ENCODE results near the gene SPECC1L.

The SPECC1L gene

DNA sequence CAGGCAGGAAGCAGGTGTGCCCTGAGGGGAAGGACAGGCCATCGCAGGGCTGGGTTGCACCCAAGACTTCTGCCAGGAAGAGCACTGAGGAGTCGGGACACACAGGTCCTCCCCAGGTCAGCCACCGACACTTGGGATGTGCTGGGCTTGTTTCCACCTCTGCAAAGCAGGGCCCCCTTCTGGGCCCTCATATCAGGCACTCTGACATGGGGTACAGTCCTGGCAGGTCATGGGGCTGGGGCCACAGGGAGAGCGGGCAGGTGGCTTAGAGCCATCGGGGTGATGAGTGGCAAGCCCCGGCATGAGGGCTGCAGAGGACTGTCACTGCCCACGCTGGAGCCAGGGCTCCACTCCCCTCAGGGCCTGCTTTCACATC lies 148.8 kb downstream of the SPECC1L start:
- no peak for DNase-seq

DNA sequence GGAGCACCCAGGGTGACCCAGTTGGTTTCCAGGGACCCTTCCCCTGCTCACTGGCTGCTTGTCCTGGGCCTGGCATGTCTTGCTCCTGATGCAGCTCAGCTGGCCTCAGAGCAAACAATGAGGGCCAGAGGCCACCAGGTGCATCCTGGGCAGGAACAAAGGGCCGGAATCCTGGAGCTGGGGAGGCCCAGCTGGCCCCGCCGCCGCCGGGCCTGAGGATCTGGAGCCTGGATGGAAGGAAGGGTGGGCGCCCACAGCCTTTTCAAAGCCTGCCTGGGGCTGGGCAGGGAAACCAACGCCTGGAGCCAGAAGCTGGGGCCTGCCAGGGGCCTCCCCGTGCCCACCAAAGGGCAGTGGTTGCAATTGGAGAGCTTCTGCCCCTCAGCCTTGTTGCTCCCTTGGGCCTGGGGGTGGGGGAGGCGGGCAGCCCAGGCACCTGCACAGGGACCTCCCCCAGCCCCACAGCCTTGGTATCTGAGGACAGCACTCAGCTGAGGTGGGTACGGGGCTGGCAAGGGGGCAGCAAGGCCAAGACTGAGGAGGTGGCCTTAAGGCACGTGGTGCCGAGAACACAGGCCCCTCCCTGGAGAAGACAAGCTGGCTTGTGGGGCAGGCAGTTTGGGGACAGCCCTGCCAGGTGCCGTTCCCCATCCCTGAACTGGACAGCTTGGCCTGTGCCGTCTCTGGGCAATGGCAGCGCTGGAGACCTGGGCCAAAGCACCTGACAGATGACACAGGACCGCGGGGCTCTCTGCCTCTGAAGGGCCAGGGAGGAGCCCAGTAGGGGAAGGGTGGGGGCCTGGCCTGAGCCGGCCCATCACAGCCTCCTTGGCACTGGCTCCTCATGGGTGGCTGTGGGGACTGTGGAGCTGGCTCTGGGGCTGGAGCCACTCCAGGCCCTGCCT lies 149.7 kb downstream of the SPECC1L start:
- no peak for DNase-seq

DNA sequence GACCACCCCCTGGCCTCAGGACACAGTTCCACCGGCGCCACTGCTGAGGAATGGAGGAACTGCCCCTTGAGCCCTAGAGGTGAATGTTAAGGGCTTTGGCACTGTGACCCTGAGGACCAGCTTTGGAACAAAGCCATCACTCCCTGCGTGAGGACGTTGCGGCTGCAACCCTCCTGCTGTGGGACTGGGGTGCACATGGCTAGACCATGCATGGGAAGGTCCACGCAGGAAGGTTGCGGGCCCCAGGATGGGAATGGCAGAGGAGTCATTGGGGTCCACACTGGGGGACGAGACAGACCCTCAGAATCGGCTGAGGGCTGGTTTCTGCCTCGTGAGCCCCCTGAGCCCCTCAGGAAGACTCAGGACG lies 150.3 kb downstream of the SPECC1L start:
- DNase-seq, result no peak

- DNase-seq, result no peak
Observed at GRCh38 chr22:24421428-24421931, 150.8 kb downstream of the SPECC1L start.

GRCh38 chr22:24422102-24422665 lies 151.6 kb downstream of the SPECC1L start:
- no peak for DNase-seq

GRCh38 chr22:24423519-24424000 lies 152.9 kb downstream of the SPECC1L start:
- no peak for DNase-seq

- no peak for DNase-seq
Observed at GRCh38 chr22:24424001-24424900, 153.6 kb downstream of the SPECC1L start.

DNA sequence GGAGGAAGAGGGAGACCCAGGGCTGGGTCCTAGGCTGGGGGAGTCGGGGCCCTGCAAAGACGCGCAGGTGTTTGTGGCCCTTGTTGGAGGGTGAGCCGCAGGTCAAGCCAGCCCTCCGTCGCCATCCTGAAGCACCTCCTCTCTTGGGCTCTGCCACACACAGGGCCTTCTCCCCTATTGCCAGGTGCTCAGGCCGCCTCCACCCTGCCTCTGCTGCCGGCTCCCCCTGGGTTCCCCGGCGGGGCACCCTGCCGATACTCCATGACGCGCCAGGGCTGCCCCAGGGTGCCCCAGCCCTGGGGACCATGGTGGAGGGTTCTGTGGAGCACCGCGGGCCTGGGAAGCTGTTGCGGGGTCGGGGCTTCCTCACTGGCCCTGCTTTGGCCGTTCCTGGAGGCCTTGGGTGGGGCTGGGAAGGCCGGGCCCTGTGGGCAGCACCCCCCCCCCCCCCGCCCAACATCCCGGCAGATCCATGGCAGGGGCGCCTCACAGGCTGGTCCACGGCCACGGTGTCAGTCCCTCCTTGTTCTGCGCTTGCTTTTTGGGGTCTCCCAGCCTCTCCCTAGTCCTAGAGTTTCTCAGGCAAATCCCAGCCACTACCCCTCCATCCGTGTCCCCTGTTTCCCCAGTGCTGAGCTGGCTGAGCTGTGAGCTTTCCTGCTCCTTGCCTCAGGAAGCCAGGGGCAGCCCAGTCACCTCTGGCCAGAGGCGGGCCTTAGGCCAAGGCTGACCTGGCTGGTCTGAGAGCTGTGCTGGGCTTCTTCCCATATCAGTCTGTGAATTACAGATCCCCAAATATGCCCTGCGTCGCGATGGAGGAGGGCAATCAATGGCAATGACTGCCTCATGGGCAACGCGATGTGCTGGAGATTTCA lies 154.5 kb downstream of the SPECC1L start:
- DNase-seq, result no peak

GRCh38 chr22:24426436-24426835 lies 155.8 kb downstream of the SPECC1L start:
- no peak for DNase-seq

DNA sequence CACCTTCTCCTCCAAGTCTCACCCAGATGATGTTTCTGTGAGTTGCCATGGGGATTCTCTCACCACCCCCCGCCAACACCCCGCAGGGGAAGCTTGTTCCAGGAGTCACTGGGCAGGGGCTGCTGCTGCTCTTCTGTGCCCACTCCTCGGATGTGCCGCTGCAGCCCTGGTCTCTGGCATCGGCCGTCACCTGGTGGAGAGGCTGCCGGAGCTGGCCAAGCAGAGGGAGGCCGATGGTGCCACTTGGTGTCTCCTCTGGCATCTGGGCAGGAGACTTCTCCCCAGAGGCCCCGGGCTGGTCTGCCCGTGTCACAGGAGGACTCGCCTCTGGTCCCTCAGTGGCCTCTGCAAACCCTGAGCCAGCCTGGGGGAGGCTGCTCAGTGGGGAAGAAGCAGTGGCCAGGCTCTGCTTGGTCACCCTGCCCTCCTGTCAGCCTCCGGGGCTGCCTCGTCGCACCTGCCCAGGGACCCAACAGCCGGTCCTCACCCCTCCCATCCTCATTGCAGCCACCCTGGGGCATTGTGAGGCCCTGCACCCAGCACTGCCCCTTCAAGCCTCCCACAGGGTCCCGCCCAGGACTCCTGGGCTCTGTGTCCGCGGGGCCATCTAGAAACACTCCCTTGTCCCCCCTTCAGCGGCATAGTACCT lies 156.3 kb downstream of the SPECC1L start:
- no peak for DNase-seq

DNA sequence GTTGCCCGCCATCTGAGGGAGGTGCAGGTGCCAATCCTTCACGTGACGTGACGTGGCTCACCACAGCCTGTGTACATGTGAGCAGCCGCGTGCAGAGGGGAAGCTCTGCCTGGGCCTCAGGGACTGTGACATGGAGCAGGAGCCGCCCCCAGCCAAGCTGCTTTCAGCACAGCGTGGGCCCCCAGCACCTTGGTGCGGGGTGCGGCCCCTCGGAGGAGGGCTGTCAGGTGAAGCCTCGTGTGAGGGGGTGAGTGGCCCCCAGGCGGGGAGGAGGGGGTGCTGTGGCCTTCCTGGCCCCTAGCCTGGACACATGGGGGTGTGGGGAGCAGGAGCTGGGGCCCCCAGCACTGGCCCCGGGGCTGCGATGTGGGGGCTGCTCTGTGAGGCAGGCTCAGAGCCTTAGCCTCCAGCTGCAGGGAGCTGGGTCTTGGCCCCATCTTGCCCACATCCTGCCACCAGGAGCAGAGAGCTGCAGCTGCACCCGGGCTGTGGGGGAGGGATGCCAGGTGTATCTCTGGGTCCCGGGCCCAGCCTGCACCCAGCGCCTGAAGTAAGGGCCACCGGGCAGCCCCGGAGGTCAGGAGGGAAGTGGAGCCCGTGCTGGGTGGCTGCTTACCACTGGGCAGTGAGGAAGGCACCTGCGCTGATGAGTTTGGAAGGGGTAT lies 157.0 kb downstream of the SPECC1L start, which contains the start of gene ADORA2A:
TSS of gene ADORA2A (plus strand) at position 100 of the 665 bp plus-strand sequence. CDS start 5,806 bp downstream, outside the sequence.
- peak; percentile 68 for DNase-seq

GRCh38 chr22:24428751-24429410 lies 158.2 kb downstream of the SPECC1L start:
- no peak for DNase-seq

- peak; percentile 30 for DNase-seq
Observed at GRCh38 chr22:24429411-24430365, 159.1 kb downstream of the SPECC1L start.

DNA sequence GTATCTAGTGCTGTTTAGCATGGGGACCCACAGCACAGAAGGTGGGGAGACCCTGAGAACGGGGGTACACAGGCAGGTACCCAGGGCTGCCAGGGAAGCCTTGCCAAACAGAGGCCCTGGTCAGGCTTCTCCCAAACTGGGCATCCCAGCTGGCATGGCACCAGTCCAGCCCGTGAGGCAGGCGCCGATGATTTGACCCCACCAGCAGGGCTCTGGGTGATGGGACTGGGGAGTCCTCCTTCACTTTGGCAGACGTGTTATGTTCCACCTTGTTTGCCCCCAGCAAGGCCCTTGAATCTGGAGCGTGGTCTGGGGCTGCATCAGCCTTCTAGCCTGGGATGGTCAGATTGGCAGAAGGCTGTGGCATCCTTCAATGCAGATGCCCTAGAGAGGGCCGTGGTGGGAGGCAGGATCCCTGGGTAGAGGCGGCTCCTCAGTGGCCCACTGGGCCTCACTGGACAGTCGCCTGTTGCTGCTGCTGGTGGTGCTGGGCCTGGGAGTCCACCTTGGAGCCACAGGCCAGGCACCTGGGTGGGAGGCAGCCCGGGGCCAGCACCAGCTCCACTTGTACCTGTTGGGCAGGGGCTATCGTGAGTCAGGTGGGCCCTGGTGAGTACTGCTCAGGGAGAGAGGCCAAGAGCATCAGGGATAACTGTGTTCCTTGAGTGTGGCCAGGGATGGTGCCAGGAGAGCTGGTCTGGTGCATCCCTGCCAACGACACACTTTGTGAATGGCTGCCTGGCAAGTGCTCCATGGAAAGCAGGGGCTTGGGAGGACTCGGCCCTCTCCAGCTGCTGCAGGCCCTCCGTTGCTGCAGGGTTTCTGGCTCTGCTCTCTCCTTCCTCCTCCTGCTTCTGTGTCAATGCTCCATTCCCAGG lies 160.0 kb downstream of the SPECC1L start:
- DNase-seq, result no peak

DNA sequence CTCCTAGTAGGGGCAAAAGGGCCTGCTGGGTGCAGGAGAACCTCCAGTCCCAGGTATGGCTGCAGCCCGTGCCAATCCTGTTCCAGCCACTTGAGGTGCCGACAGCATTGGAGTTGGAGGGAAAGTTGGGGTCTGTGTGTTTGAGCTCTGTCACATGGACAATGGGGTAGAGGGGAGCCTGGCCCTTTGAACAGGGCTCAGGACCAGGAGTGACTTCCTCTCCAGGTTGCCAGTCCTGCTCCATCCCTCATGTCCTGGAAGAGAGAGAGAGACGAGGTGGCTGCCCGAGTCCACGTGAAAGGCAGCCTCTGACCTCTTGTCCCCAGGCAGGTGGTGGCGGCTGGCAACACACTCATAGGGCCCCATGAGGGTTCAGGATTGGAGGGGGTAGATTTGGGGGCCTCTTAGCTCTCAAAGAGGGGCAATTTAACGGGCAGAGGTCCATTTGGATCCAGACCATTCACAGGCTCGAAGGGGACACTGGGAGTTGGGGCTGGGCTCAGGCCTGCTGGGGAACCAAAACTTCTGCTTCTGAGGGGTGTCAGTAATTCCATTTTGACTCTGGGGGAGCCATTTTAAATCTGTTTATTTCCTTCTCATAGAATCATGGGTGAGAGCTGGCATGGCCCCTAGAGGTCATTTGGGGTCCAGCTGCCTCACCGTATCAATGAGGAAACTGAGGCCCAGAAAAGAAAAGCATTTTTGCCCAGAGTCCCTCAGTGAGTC lies 160.8 kb downstream of the SPECC1L start:
- no peak for DNase-seq

DNA sequence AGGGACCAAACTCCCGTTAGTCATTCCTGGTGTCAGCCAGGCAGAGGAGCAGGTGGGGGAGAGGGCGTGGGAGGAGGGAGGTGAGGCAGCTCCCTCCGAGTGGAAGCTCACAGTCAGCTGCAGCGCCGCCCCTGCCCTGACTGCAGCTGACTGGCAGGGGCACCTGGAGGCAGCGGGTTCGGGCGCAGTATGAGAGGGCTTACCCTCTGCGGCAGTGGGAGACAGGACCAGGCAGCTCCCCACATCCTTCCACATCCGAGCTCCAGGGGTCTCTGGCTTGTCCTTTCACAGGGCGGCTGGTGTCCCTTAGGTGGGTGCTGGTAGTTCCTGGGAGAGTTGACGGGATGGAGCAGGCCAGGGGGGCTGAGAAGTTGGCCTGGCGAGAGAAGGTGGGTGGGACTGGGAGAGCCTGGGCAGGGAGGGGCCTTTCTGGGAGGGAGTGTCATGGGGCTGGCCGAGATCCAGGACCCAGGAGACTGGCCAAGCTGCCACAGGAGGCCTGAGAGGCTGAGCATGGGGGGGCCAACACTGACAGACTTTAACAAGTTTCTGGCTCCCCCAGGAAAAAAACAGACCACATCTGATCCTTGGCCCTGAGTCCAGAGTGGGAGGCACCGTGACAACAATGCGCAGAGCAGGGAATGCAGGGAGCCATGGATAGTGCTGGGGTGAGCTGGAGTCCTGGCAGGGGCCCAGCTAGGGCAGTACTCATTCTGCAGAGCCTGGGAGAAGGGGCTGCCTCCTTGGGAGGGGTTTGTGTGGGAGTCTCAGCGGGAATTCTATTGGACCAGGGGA lies 161.6 kb downstream of the SPECC1L start:
- no peak for DNase-seq

Measured in GF-D8 (cell line).